HepG2 (cell line): ENCODE results near the gene ADGRG6. TPM values are rescaled to one million over a fixed set of nuclear protein-coding genes. Genes with fewer than 3 reads are reported as not detected.
A peak's percentile ranks its signal among the peaks of the same experiment; 100 is the strongest.

Experiments used
- ATF4 ChIP-seq, 2 experiments: fragments of 450-650 bp in 1 of 2; sonication (generic) in 1 of 2; formaldehyde crosslinking; IDR thresholded peaks; 2 replicates each; pipeline versions ENCODE4 v1.5.0 to v1.8.0; 2020 to 2022; ENCODE audit warnings: mild to moderate bottlenecking in 1 of 2, missing genetic modification reagents in 1 of 2
- BHLHE40 ChIP-seq: IDR thresholded peaks from 2 replicates; pipeline ENCODE4 v1.6.1; 2011; ENCODE audit warnings: low read length, improper control_type of control experiment
- CBX1 ChIP-seq: IDR thresholded peaks from one replicate; pipeline ENCODE4 v1.6.1; 2016; ENCODE audit warnings: antibody characterized with exemption, low read depth
- CREB3 ChIP-seq: sonication (generic); formaldehyde crosslinking; IDR thresholded peaks from 2 replicates; pipeline ENCODE4 v1.5.0; 2020; ENCODE audit warnings: missing genetic modification reagents
- GATAD2A ChIP-seq: IDR thresholded peaks from 2 replicates; pipeline ENCODE4 v1.6.1; 2016
- IKZF4 ChIP-seq: sonication (generic); formaldehyde crosslinking; IDR thresholded peaks from 2 replicates; pipeline ENCODE4 v1.5.1; 2020; ENCODE audit warnings: borderline replicate concordance, mild to moderate bottlenecking, low read depth, missing genetic modification reagents; ENCODE audit errors: not compliant biosample characterization
- MLLT10 ChIP-seq: sonication (generic); formaldehyde crosslinking; IDR thresholded peaks from 2 replicates; pipeline ENCODE4 v1.4.0; 2020; ENCODE audit warnings: missing genetic modification reagents
- MTF1 ChIP-seq: sonication (generic); formaldehyde crosslinking; IDR thresholded peaks from 2 replicates; pipeline ENCODE4 v1.5.0; 2020; ENCODE audit warnings: missing genetic modification reagents
- NAIF1 ChIP-seq: sonication (generic); formaldehyde crosslinking; IDR thresholded peaks from 2 replicates; pipeline ENCODE4 v1.5.0; 2020; ENCODE audit warnings: mild to moderate bottlenecking, missing genetic modification reagents, borderline replicate concordance
- RBM22 ChIP-seq: fragments of 200-400 bp; formaldehyde crosslinking; optimal IDR thresholded peaks from 2 replicates; pipeline ENCODE3; 2017; ENCODE audit warnings: mild to moderate bottlenecking, low read length, moderate library complexity
- SPEN ChIP-seq: sonication (generic); formaldehyde crosslinking; IDR thresholded peaks from 2 replicates; pipeline ENCODE4 v1.5.1; 2020; ENCODE audit warnings: low read depth, mild to moderate bottlenecking, missing genetic modification reagents
- TEF ChIP-seq: sonication (generic); formaldehyde crosslinking; IDR thresholded peaks from 2 replicates; pipeline ENCODE4 v1.5.0; 2020; ENCODE audit warnings: missing genetic modification reagents
- YEATS4 ChIP-seq: sonication (generic); formaldehyde crosslinking; IDR thresholded peaks from 2 replicates; pipeline ENCODE4 v1.4.0; 2020; ENCODE audit warnings: missing genetic modification reagents, borderline replicate concordance
- ZGPAT ChIP-seq: IDR thresholded peaks from 2 replicates; pipeline ENCODE4 v1.6.1; 2016; ENCODE audit warnings: mild to moderate bottlenecking
- ZNF33A ChIP-seq: sonication (generic); formaldehyde crosslinking; IDR thresholded peaks from 2 replicates; pipeline ENCODE4 v1.5.1; 2020; ENCODE audit warnings: missing genetic modification reagents, mild to moderate bottlenecking, moderate library complexity, borderline replicate concordance
- ZNF33B ChIP-seq: sonication (generic); formaldehyde crosslinking; IDR thresholded peaks from 2 replicates; pipeline ENCODE4 v1.5.1; 2020; ENCODE audit warnings: mild to moderate bottlenecking, missing genetic modification reagents
- ZNF362 ChIP-seq: sonication (generic); formaldehyde crosslinking; IDR thresholded peaks from 2 replicates; pipeline ENCODE4 v1.4.0; 2020; ENCODE audit warnings: missing genetic modification reagents, mild to moderate bottlenecking, borderline replicate concordance
- ZNF616 ChIP-seq: sonication (generic); formaldehyde crosslinking; IDR thresholded peaks from 2 replicates; pipeline ENCODE4 v1.5.0; 2020; ENCODE audit warnings: low read depth, mild to moderate bottlenecking, missing genetic modification reagents
- ZNF703 ChIP-seq: sonication (generic); formaldehyde crosslinking; IDR thresholded peaks from 2 replicates; pipeline ENCODE4 v1.5.1; 2020; ENCODE audit warnings: missing genetic modification reagents, mild to moderate bottlenecking, moderate library complexity, borderline replicate concordance
- ZNF724P ChIP-seq: sonication (generic); formaldehyde crosslinking; IDR thresholded peaks from 2 replicates; pipeline ENCODE4 v1.8.0; 2022; ENCODE audit warnings: missing genetic modification reagents, borderline replicate concordance
- ZNF766 ChIP-seq: sonication (generic); formaldehyde crosslinking; IDR thresholded peaks from 2 replicates; pipeline ENCODE4 v1.5.0; 2020; ENCODE audit warnings: missing genetic modification reagents, borderline replicate concordance
- ZNF800 ChIP-seq: sonication (generic); formaldehyde crosslinking; IDR thresholded peaks from 2 replicates; pipeline ENCODE4 v1.4.0; 2020; ENCODE audit warnings: missing genetic modification reagents
- ZSCAN22 ChIP-seq: sonication (generic); formaldehyde crosslinking; IDR thresholded peaks from 2 replicates; pipeline ENCODE4 v1.4.0; 2020; ENCODE audit warnings: mild to moderate bottlenecking, missing genetic modification reagents
- polyA plus RNA-seq, 8 experiments: library from polyadenylated mRNA; depleted of rRNA in 3 of 8; stranded (reverse) in 7 of 8; unstranded in 1 of 8; fragments of >200 nt; fragmentation: Illumina TruSeq in 4 of 8; extraction: Trizol in 4 of 8; gene quantifications; 2 replicates each; pipeline versions ENCODE4 v1.2.1 to v1.2.3, GENCODE V29; 2011 to 2016; ENCODE audit warnings: low read depth in 4 of 8, missing spikeins in 1 of 8, mixed read lengths in 1 of 8; ENCODE audit not compliant: insufficient read depth in 1 of 8
- total RNA-seq, 5 experiments: library from RNA; depleted of rRNA; stranded (reverse); fragments of >200 nt; fragmentation: Illumina TruSeq; extraction: Trizol; gene quantifications; 2 replicates each; pipeline ENCODE4 v1.2.3, GENCODE V29; 2016; ENCODE audit warnings: low read depth in 1 of 5

ADGRG6 gene
- total and polyA plus RNA-seq, 2 of the 13 experiments (the other 11 are each of a cell fraction or from before 2014, with no cell fraction given), result 129 to 249 TPM

GRCh38 chr6:142376800-142377496 lies 75.1 kb downstream of the ADGRG6 start (continued):
- TF ChIP-seq ZNF616 (no peak), ZNF33A (no peak), NAIF1 (no peak), ZGPAT (CRISPR knock-in tag) (peak; percentile 61; the same call in 1 of the 2 replicates), CREB3 (CRISPR knock-in tag) (no peak), ZSCAN22 (CRISPR knock-in tag) (no peak), ZNF33B (no peak), ZNF362 (no peak), TEF (CRISPR knock-in tag) (no peak), ATF4 (CRISPR knock-in tag; IDR thresholded peaks at IDR 0.05) (peak in 1 of 2 experiments; percentile 76; a peak in 2 of 4 replicates), ZNF724P (CRISPR knock-in tag) (no peak), MTF1 (CRISPR knock-in tag) (no peak), SPEN (CRISPR knock-in tag) (0 out of 2 replicates have a peak, but pooled peaks have one; percentile 24), YEATS4 (CRISPR knock-in tag) (no peak; the same call in 1 of the 2 replicates), GATAD2A (peak; percentile 63; the same call in 1 of the 2 replicates), BHLHE40 (no peak), MLLT10 (CRISPR knock-in tag) (no peak), ZNF766 (CRISPR knock-in tag) (no peak), RBM22 (peak; percentile 96), ZNF703 (CRISPR knock-in tag) (no peak), CBX1 (no peak), ZNF800 (no peak), IKZF4 (CRISPR knock-in tag) (no peak)
